ENCODE measurements around the gene SLC23A3.
"Not testable (repeated sequence)": the region's sequence is repeated elsewhere in the genome, so short reads cannot be mapped to it uniquely, and the experiment has no call there.

SLC23A3 gene

DNA sequence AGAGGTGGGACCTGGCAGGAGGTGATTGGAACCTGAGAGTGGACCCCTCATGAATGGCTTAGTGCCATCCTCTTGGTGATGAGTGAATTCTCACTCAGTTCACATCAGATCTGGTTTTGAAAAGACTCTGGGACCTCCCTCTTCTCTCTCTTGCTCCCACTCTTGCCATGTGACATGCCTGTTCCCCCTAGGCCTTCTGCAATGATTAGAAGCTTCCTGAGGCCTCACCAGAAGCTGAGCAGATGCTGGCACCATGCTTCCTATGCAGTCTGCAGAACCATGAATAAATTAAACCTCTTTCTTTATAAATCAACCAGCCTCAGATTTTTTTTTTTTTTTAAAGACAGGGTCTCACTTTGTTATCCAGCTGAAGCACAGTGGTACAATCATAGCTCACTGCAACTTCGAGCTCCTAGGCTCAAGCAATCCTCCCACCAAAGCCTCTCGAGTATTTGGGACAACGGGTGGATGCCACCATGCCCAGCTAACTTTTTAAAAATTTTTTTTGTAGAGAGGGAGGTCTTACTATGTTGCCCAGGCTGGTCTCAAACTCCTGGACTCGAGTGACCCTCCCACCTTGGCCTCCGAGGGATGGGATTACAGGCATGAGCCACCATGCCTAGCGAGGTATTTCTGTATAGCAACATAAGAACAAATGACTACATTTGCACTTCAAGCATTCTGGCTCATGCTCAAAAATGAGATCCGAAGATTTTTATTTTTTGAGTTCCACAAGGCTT, 34.8 kb upstream of the SLC23A3 start:
- DNase-seq, result no peak

- not testable (repeated sequence) for DNase-seq
Measured at GRCh38 chr2:219201331-219201730, 31.5 kb upstream of the SLC23A3 start.

GRCh38 chr2:219200502-219201326, 30.9 kb upstream of the SLC23A3 start:
- DNase-seq, result peak; percentile 41

DNA sequence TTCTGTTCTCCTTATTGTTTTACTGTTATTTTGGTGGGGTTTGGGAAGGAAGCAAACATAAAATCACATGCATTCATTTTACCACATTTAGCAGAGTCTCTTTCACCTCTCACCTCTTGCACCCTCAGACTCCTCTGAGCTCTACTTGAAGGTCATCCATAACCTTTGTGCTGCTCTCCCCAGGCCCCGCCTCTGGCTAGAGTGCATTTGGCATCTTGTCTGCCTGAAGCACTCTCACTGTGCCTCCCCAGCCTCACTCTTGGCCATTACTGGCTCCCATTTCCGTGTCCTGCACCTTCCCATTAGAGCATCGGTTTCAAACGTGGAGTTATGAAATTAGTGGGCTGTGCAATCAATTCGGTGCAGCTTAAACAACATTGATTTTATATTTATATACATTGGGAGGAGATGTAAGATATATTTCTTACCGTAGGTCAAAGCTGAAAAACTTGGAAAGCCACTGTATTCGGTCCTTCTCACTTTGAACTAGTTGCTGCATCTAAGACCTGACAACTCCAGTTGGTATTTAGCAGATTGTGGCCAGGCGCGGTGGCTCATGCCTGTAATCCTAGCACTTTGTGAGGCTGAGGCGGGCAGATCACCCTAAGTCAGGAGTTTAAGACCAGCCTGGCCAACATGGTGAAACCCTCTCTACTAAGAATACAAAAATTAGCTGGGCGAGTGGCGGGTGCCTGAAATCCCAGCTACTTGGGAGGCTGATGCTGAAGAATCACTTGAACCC, 29.8 kb upstream of the SLC23A3 start:
- no peak for DNase-seq

DNA sequence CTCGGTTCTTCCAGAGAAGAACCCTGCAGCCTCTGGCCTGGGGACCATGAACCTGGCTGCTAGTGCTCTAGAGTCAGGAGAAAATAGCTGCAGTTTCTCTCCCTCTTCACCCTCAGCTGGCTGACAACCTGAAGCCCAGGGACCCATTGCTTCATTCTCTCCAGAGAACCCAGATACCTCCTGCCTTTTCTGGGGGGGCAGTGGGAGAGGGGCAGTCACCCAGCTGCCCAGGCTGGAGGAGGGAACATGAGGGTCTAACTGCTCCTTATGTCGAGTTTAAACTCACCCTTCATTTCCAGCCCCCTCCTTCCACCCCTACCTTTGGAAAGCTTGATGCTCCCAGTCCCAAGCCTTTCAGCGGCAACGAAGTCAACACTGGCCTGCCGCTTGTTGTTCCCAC, 29.1 kb upstream of the SLC23A3 start:
- no peak for DNase-seq

DNA sequence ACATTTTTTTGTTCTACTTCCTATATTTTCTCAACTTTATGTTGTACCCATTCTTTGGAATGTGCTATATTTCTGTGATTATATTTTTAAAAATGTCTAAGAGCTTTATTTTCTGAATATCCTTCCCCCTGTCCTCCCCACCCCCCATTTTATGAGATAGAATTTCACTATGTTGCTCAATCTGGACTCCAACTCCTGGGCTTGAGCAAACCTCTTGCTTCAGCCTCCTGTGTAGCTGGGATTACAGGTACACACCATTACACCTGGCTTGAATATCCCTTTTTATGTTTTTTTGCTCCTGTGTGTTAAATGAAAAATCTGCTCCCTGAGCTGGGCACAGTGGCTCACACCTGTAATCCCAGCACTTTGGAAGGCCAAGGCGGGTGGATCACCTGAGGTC, 27.6 kb upstream of the SLC23A3 start:
- DNase-seq, result no peak

GRCh38 chr2:219186754-219187456, 17.1 kb upstream of the SLC23A3 start:
- no peak for DNase-seq

- no peak for DNase-seq
Measured at GRCh38 chr2:219184121-219184520, 14.3 kb upstream of the SLC23A3 start.

DNA sequence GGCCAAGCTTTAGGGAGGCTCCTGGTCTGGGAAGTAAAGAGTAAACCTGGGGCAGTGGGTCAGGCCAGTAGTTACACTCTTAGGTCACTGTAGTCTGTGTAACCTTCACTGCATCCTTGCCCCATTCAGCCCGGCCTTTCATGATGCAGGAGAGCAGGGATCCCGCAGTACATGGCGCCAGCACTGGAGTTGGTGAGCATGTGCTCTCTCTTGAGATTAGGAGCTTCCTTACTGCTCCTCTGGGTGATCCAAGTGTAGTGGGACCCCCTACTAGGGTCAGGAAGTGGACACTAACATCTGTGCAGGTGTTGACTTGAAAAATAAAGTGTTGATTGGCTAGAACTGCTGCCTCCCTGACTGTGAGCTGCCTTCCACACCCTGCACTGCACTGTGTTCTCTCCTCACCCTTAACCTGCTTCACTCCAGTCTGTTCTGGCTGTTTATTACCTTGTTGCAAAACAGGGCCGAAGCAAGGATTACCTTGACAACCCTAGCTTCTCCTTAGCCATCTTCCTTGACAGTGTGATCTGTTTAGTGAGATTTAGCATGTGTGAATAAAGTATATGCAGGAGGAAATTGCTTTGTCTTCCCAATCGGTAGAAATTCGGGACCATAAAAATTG, 13.4 kb upstream of the SLC23A3 start:
- DNase-seq, result no peak

DNA sequence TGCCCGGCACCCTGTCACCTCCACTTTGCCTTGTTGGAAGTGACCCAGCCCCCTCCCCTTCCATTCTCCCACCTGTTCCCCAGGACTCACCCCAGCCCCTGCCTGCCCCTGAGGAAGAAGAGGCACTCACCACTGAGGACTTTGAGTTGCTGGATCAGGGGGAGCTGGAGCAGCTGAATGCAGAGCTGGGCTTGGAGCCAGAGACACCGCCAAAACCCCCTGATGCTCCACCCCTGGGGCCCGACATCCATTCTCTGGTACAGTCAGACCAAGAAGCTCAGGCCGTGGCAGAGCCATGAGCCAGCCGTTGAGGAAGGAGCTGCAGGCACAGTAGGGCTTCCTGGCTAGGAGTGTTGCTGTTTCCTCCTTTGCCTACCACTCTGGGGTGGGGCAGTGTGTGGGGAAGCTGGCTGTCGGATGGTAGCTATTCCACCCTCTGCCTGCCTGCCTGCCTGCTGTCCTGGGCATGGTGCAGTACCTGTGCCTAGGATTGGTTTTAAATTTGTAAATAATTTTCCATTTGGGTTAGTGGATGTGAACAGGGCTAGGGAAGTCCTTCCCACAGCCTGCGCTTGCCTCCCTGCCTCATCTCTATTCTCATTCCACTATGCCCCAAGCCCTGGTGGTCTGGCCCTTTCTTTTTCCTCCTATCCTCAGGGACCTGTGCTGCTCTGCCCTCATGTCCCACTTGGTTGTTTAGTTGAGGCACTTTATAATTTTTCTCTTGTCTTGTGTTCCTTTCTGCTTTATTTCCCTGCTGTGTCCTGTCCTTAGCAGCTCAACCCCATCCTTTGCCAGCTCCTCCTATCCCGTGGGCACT, 12.7 kb upstream of the SLC23A3 start:
- DNase-seq, result no peak

GRCh38 chr2:219181531-219181930, 11.7 kb upstream of the SLC23A3 start:
- DNase-seq, result no peak

- no peak for DNase-seq
Measured at GRCh38 chr2:219180961-219181360, 11.1 kb upstream of the SLC23A3 start.

GRCh38 chr2:219179601-219180465, 10.0 kb upstream of the SLC23A3 start:
- no peak for DNase-seq

GRCh38 chr2:219178377-219179175, 8.7 kb upstream of the SLC23A3 start:
- DNase-seq, result peak; percentile 29

GRCh38 chr2:219177552-219178376, 7.9 kb upstream of the SLC23A3 start, which contains the start of gene RETREG2:
TSS of gene RETREG2 (plus strand) at chr2:219178275. CDS start at chr2:219178353, 78 bp downstream.
- peak; percentile 78 for DNase-seq

- DNase-seq, result peak; percentile 87
Measured at GRCh38 chr2:219176818-219177551, 7.2 kb upstream of the SLC23A3 start, which contains the start of gene CNPPD1. TSS of gene CNPPD1 (minus strand) at chr2:219176925. CDS start at chr2:219176828, 97 bp downstream.
